B cell (primary cell): ENCODE measurements around the gene CXXC4. TPM values are rescaled to one million over a fixed set of nuclear protein-coding genes. Genes with fewer than 3 reads are reported as not detected.

Experiments used
- ATAC-seq: fragments of 200-7000 bp; cut with Tn5 transposase; one replicate; pipeline ENCODE4 v1.10.0; 2021; ENCODE audit warnings: low read depth, mild to moderate bottlenecking, moderate number of reproducible peaks, moderate library complexity
- CTCF ChIA-PET: fragments of 350-600 bp; sonication (Branson Sonifier 250); formaldehyde crosslinking; loops from one replicate; lab custom pipeline; 2021; ENCODE audit warnings: antibody characterized with exemption, inconsistent platforms; lab: Charles Lee
- POLR2A ChIA-PET: fragments of 350-600 bp; sonication (Branson Sonifier 250); formaldehyde crosslinking; loops from one replicate; lab custom pipeline; 2021; ENCODE audit warnings: antibody characterized with exemption; lab: Charles Lee
- DNase-seq: peaks from one replicate; pipeline ENCODE4 v3.0.0; 2013
- H2AFZ ChIP-seq: 2 replicates; pipeline ENCODE4 v1.6.1; 2012; ENCODE audit warnings: mild to moderate bottlenecking, low read depth, low read length; ENCODE audit not compliant: insufficient read depth, poor library complexity, severe bottlenecking
- H3K27ac ChIP-seq, 2 donors: 1 replicate in 1 of 2; 2 replicates in 1 of 2; pipeline ENCODE4 v1.5.1; 2012 to 2013; ENCODE audit warnings: low read length in 2 of 2, mild to moderate bottlenecking in 2 of 2, moderate library complexity in 1 of 2
- H3K27me3 ChIP-seq, 4 experiments: fragments of 200-600 bp in 1 of 4; sonication (generic) in 1 of 4; replicated peaks in 1 of 4; 1 replicate in 2 of 4; 2 replicates in 2 of 4; pipeline versions ENCODE4 v1.6.1 to v1.7.0; 2013 to 2016; ENCODE audit warnings: low read length in 3 of 4, mild to moderate bottlenecking in 2 of 4, mixed read lengths in 1 of 4, moderate library complexity in 1 of 4; ENCODE audit not compliant: insufficient read depth in 4 of 4, control insufficient read depth in 3 of 4; ENCODE audit errors: control extremely low read depth in 1 of 4
- H3K36me3 ChIP-seq, 2 experiments: replicated peaks in 1 of 2; 1 replicate in 1 of 2; 2 replicates in 1 of 2; pipeline versions ENCODE4 v1.6.1 to v1.7.1; 2013; ENCODE audit warnings: low read length in 1 of 2; ENCODE audit not compliant: insufficient read depth in 2 of 2, control insufficient read depth in 1 of 2; ENCODE audit errors: control extremely low read depth in 1 of 2, extremely low read depth in 1 of 2
- H3K4me1 ChIP-seq, 2 donors: fragments of 200-600 bp in 1 of 2; sonication (generic) in 1 of 2; 1 replicate in 1 of 2; 2 replicates in 1 of 2; pipeline versions ENCODE4 v1.5.1 to v1.6.1; 2013 to 2017; ENCODE audit warnings: low read length in 2 of 2; ENCODE audit not compliant: control insufficient read depth in 2 of 2, insufficient read depth in 2 of 2
- H3K4me2 ChIP-seq: replicated peaks from 2 replicates; pipeline ENCODE3; 2012; ENCODE audit warnings: mild to moderate bottlenecking, low read depth, low read length; ENCODE audit not compliant: poor library complexity, severe bottlenecking
- H3K4me3 ChIP-seq, 5 experiments: fragments of 200-600 bp in 1 of 5; sonication (generic) in 1 of 5; 1 replicate in 3 of 5; 2 replicates in 2 of 5; pipeline versions ENCODE4 v1.5.1 to v1.7.0; 2011 to 2016; ENCODE audit warnings: low read length in 4 of 5, mild to moderate bottlenecking in 4 of 5, low read depth in 2 of 5, control low read depth in 1 of 5, moderate library complexity in 1 of 5; ENCODE audit not compliant: insufficient read depth in 1 of 5; ENCODE audit errors: control extremely low read depth in 1 of 5, extremely low read depth in 1 of 5
- H3K79me2 ChIP-seq: fragments of 200-600 bp; sonication (generic); one replicate; pipeline ENCODE4 v1.6.0; 2016; ENCODE audit warnings: low read length; ENCODE audit not compliant: control insufficient read depth, insufficient read depth
- H3K9ac ChIP-seq: fragments of 200-600 bp; sonication (generic); 2 replicates; pipeline ENCODE4 v1.6.1; 2017; ENCODE audit warnings: mild to moderate bottlenecking, low read length, moderate library complexity
- H3K9me3 ChIP-seq, 3 donors: one replicate each; pipeline versions ENCODE4 v1.6.1 to v1.7.1; 2013; ENCODE audit warnings: low read length in 2 of 3; ENCODE audit not compliant: control insufficient read depth in 2 of 3, insufficient read depth in 1 of 3; ENCODE audit errors: control extremely low read depth in 1 of 3
- H4K20me1 ChIP-seq: 2 replicates; pipeline ENCODE4 v1.6.0; 2012; ENCODE audit warnings: mild to moderate bottlenecking, low read length; ENCODE audit not compliant: insufficient read depth, control insufficient read depth, poor library complexity, severe bottlenecking
- H3K27ac Mint-ChIP-seq: one replicate; pipeline ENCODE4 v1.8.0; 2021; ENCODE audit warnings: mixed read lengths
- H3K27me3 Mint-ChIP-seq: one replicate; pipeline ENCODE4 v1.8.0; 2021; ENCODE audit warnings: mixed read lengths
- H3K4me1 Mint-ChIP-seq: one replicate; pipeline ENCODE4 v1.8.0; 2021; ENCODE audit warnings: mixed read lengths
- H3K4me3 Mint-ChIP-seq: one replicate; pipeline ENCODE4 v1.8.0; 2021; ENCODE audit warnings: mixed read lengths
- H3K9me3 Mint-ChIP-seq: one replicate; pipeline ENCODE4 v1.8.0; 2022; ENCODE audit warnings: mixed read lengths; ENCODE audit not compliant: insufficient read depth
- CTCF ChIP-seq: fragments of 200-600 bp; IDR thresholded peaks from one replicate; pipeline ENCODE4 v1.8.0; 2022; ENCODE audit warnings: antibody characterized with exemption, mild to moderate bottlenecking
- EZH2 ChIP-seq: IDR thresholded peaks from 2 replicates; pipeline ENCODE4 v1.6.1; 2012; ENCODE audit warnings: borderline replicate concordance, low read depth, mild to moderate bottlenecking, moderate library complexity, low read length; ENCODE audit not compliant: insufficient read depth, poor library complexity, severe bottlenecking
- WGBS: methylation state at CpG from one replicate; pipeline ENCODE4 v1.1.5; 2013; ENCODE audit warnings: missing lambda C conversion rate; ENCODE audit not compliant: insufficient coverage; 5-methylcytosine and 5-hydroxymethylcytosine counted together
- intact Hi-C: fragments of 100-400 bp; cut with micrococcal nuclease; formaldehyde crosslinking; loops from one replicate; pipeline ENCODE4 v1.10.0; 2022
- polyA plus RNA-seq: library from polyadenylated mRNA; depleted of rRNA; stranded (reverse); fragments of >200 nt; gene quantifications from 2 replicates; pipeline ENCODE4 v1.2.3, GENCODE V29; 2012
- total RNA-seq, 2 donors: library from RNA; stranded (reverse); fragments of 120-200 nt in 1 of 2; gene quantifications; 1 replicate in 1 of 2; 2 replicates in 1 of 2; pipeline versions ENCODE4 v1.2.3 to v1.2.4, GENCODE V29; 2013 to 2022

Gene CXXC4
- total and polyA plus RNA-seq, 2 donors (not counting 1 experiment from before 2014, with no cell fraction given): not detected

- Mint-ChIP-seq H3K9me3 (no peaks in the 10 kb centered on the region), H3K27me3 (no peaks in the 10 kb centered on the region), H3K4me1 (no peaks in the 10 kb centered on the region), H3K27ac (no peak overlapping the region), H3K4me3 (no peak overlapping the region)
- H4K20me1 ChIP-seq: no peaks in the 10 kb centered on the region
- H3K4me3 ChIP-seq: no peak overlapping the region
- no CpG with 5 or more reads among the region's 1 CpG for WGBS
- TF ChIP-seq EZH2 (no peak), CTCF (no peak)
- H3K36me3 ChIP-seq: no peaks in the 10 kb centered on the region
- CTCF ChIA-PET: no interaction called here
- H2AFZ ChIP-seq: no peak overlapping the region
- H3K9me3 ChIP-seq: no peaks in the 10 kb centered on the region
- intact Hi-C loops: no loop called here
- H3K27ac ChIP-seq: no peak overlapping the region
- no peaks in the 10 kb centered on the region for H3K4me1 ChIP-seq
- no peaks in the 10 kb centered on the region for H3K79me2 ChIP-seq
- H3K9ac ChIP-seq: no peak overlapping the region
- H3K27me3 ChIP-seq: no peaks in the 10 kb centered on the region
- ATAC-seq (no peak), DNase-seq (no peak)
- no peak overlapping the region for H3K4me2 ChIP-seq
- POLR2A ChIA-PET: no interaction called here
Measured at GRCh38 chr4:104470770-104471169, 23.9 kb downstream of the CXXC4 start.

GRCh38 chr4:104469794-104470193, 24.9 kb downstream of the CXXC4 start:
- Histone ChIP-seq H3K27me3 (no peaks in the 10 kb centered on the region), H4K20me1 (no peaks in the 10 kb centered on the region), H3K36me3 (no peaks in the 10 kb centered on the region), H3K27ac (no peak overlapping the region), H2AFZ (no peak overlapping the region), H3K9ac (no peak overlapping the region), H3K4me3 (no peak overlapping the region), H3K4me2 (no peak overlapping the region), H3K9me3 (no peaks in the 10 kb centered on the region), H3K79me2 (no peaks in the 10 kb centered on the region), H3K4me1 (no peaks in the 10 kb centered on the region)
- ChIA-PET CTCF (no interaction called here), POLR2A (no interaction called here)
- Mint-ChIP-seq H3K27ac (no peak overlapping the region), H3K9me3 (no peaks in the 10 kb centered on the region), H3K4me3 (no peak overlapping the region), H3K4me1 (no peaks in the 10 kb centered on the region), H3K27me3 (no peaks in the 10 kb centered on the region)
- intact Hi-C loops: no loop called here
- DNase-seq (no peak), ATAC-seq (no peak)
- TF ChIP-seq EZH2 (no peak), CTCF (no peak)
